GM23338 (cell line): ENCODE data around the gene KRTAP4-1. TPM values are rescaled to one million over a fixed set of nuclear protein-coding genes. Genes with fewer than 3 reads are reported as not detected.

Source experiments
- ATAC-seq: fragments of 200-7000 bp; cut with Tn5 transposase; 3 replicates; pipeline ENCODE4 v1.9.1; 2020
- DNase-seq: peaks from one replicate; pipeline ENCODE4 v3.0.0-alpha.2; 2015; ENCODE audit warnings: low spot score
- H2AFZ ChIP-seq: fragments of 200-600 bp; sonication (generic); 2 replicates; pipeline ENCODE4 v1.8.0; 2016; ENCODE audit warnings: antibody characterized with exemption, mild to moderate bottlenecking, moderate library complexity
- H3F3A ChIP-seq: fragments of 200-600 bp; sonication (generic); replicated peaks from 2 replicates; pipeline ENCODE4 v1.8.0; 2017; ENCODE audit warnings: antibody characterized with exemption, mixed run types, low read depth
- H3K27ac ChIP-seq: fragments of 200-600 bp; sonication (generic); 2 replicates; pipeline ENCODE4 v1.6.1; 2016; ENCODE audit warnings: low read depth
- H3K27me3 ChIP-seq: fragments of 200-600 bp; sonication (generic); 2 replicates; pipeline ENCODE4 v1.8.0; 2016; ENCODE audit warnings: mild to moderate bottlenecking, mixed run types, moderate library complexity; ENCODE audit not compliant: insufficient read depth
- H3K36me3 ChIP-seq: fragments of 200-600 bp; sonication (generic); 2 replicates; pipeline ENCODE4 v1.8.0; 2016; ENCODE audit warnings: mild to moderate bottlenecking; ENCODE audit not compliant: insufficient read depth
- H3K4me1 ChIP-seq: fragments of 200-600 bp; sonication (generic); 2 replicates; pipeline ENCODE4 v1.8.0; 2016; ENCODE audit warnings: mild to moderate bottlenecking, moderate library complexity; ENCODE audit not compliant: insufficient read depth
- H3K4me2 ChIP-seq: fragments of 200-600 bp; sonication (generic); 2 replicates; pipeline ENCODE4 v1.7.1; 2017; ENCODE audit warnings: mixed run types
- H3K4me3 ChIP-seq: fragments of 200-600 bp; sonication (generic); 2 replicates; pipeline ENCODE4 v1.6.1; 2016; ENCODE audit warnings: mixed run types
- H3K79me2 ChIP-seq: fragments of 200-600 bp; sonication (generic); replicated peaks from 2 replicates; pipeline ENCODE4 v1.8.0; 2017; ENCODE audit warnings: mild to moderate bottlenecking; ENCODE audit not compliant: insufficient read depth
- H3K9me2 ChIP-seq: fragments of 200-600 bp; sonication (generic); 2 replicates; pipeline ENCODE4 v1.8.0; 2017; ENCODE audit not compliant: insufficient read depth
- H4K20me1 ChIP-seq: fragments of 200-600 bp; sonication (generic); replicated peaks from 2 replicates; pipeline ENCODE4 v1.8.0; 2017; ENCODE audit warnings: mild to moderate bottlenecking; ENCODE audit not compliant: insufficient read depth
- H3K27ac Mint-ChIP-seq: 2 replicates; pipeline ENCODE4 v1.8.0; 2020; ENCODE audit warnings: inconsistent platforms, mild to moderate bottlenecking, moderate library complexity, mixed read lengths
- H3K27me3 Mint-ChIP-seq: 3 replicates; pipeline ENCODE4 v1.8.0; 2022; ENCODE audit warnings: low read depth, mild to moderate bottlenecking, moderate library complexity, mixed read lengths, inconsistent platforms; ENCODE audit not compliant: insufficient read depth, poor library complexity
- H3K36me3 Mint-ChIP-seq: 3 replicates; pipeline ENCODE4 v1.8.0; 2021; ENCODE audit warnings: low read depth, mild to moderate bottlenecking, inconsistent platforms, moderate library complexity, mixed read lengths
- H3K4me1 Mint-ChIP-seq: 3 replicates; pipeline ENCODE4 v1.8.0; 2020; ENCODE audit warnings: mild to moderate bottlenecking, inconsistent platforms, mixed read lengths
- H3K4me3 Mint-ChIP-seq: 3 replicates; pipeline ENCODE4 v1.8.0; 2021; ENCODE audit warnings: moderate library complexity, mild to moderate bottlenecking, inconsistent platforms, mixed read lengths
- H3K9me3 Mint-ChIP-seq: 3 replicates; pipeline ENCODE4 v1.8.0; 2020; ENCODE audit warnings: moderate library complexity, mild to moderate bottlenecking, inconsistent platforms, mixed read lengths
- CREB1 ChIP-seq: fragments of 250-450 bp; sonication (Bioruptor Pico); IDR thresholded peaks from 2 replicates; pipeline ENCODE4 v1.5.0; 2020; ENCODE audit warnings: low read depth, mild to moderate bottlenecking, moderate library complexity
- JUNB ChIP-seq: IDR thresholded peaks from one replicate; pipeline ENCODE4 v1.6.1; 2016; ENCODE audit warnings: antibody characterized with exemption; ENCODE audit not compliant: unreplicated experiment
- POLR2AphosphoS5 ChIP-seq: IDR thresholded peaks from 2 replicates; pipeline ENCODE4 v1.6.1; 2016; ENCODE audit warnings: antibody characterized with exemption, low read depth
- STAT1 ChIP-seq: IDR thresholded peaks from one replicate; pipeline ENCODE4 v1.6.1; 2016; ENCODE audit warnings: antibody characterized with exemption; ENCODE audit not compliant: unreplicated experiment
- ZNF331 ChIP-seq: fragments of 250-450 bp; sonication (Bioruptor Pico); IDR thresholded peaks from 2 replicates; pipeline ENCODE4 v1.5.0; 2020; ENCODE audit warnings: low read depth, mild to moderate bottlenecking, moderate library complexity
- polyA plus RNA-seq: library from polyadenylated mRNA; unstranded; fragments of >200 nt; fragmentation: Nextera tagmentation; extraction: Ambion mirVana; gene quantifications from 2 replicates; pipeline ENCODE4 v1.2.1, GENCODE V29; 2016
- total RNA-seq: library from RNA; depleted of rRNA; stranded (reverse); fragments of >200 nt; shearing (Covaris generic); gene quantifications from 2 replicates; pipeline ENCODE4 v1.2.3, GENCODE V29; 2014
- TF ChIP-seq, protein P1 (sequence below): fragments of 250-450 bp; sonication (Bioruptor Pico); IDR thresholded peaks from 2 replicates; pipeline ENCODE4 v1.5.0; 2020; ENCODE audit warnings: mild to moderate bottlenecking, moderate library complexity
- TF ChIP-seq, protein P2 (sequence below): IDR thresholded peaks from 2 replicates; pipeline ENCODE4 v1.6.1; 2016; ENCODE audit warnings: antibody characterized with exemption
- TF ChIP-seq, protein P3 (sequence below): IDR thresholded peaks from one replicate; pipeline ENCODE4 v1.6.1; 2018; ENCODE audit warnings: antibody characterized with exemption; ENCODE audit not compliant: unreplicated experiment
- TF ChIP-seq, protein P4 (sequence below), 2 experiments: fragments of 200-600 bp in 1 of 2; sonication (generic) in 1 of 2; conservative IDR thresholded peaks; 2 replicates each; pipeline versions ENCODE4 v1.5.1 to v1.6.1; 2016 to 2017; ENCODE audit warnings: antibody characterized with exemption in 2 of 2, low read depth in 2 of 2, mild to moderate bottlenecking in 2 of 2, moderate library complexity in 1 of 2

KRTAP4-1 gene
- total and polyA plus RNA-seq, 2 experiments from 2014 or later, result not detected

DNA sequence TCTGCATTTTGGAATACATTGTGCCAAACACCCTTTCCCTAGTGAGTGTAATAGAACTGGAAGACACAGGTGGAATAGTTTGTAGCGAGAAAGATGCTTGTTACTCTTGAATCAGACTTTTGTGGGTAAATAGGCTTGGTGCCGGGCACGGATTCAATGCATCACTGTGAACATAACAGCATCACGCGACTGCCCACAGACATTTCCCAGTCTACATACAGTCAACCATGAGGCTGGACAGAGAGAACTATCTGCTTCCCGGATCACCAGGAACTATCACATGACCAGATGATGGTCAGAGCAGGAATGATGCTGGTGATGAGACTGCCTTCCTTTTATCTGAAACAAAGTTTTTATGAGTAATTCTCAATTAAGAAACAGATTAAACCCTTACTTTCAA is 41.3 kb upstream of the KRTAP4-1 start:
- Mint-ChIP-seq H3K36me3 (no peaks in the 10 kb centered on the region), H3K4me3 (no peak overlapping the region), H3K27ac (no peak overlapping the region), H3K27me3 (no peaks in the 10 kb centered on the region), H3K9me3 (no peaks in the 10 kb centered on the region), H3K4me1 (no peaks in the 10 kb centered on the region)
- H3K4me1 ChIP-seq, result no peaks in the 10 kb centered on the region
- H3K27ac ChIP-seq, result no peak overlapping the region
- TF ChIP-seq ZNF331 (CRISPR knock-in tag) (no peak), STAT1 (no peak), POLR2AphosphoS5 (no peak), CREB1 (CRISPR knock-in tag) (no peak), JUNB (no peak)
- TF ChIP-seq, protein P1, sequence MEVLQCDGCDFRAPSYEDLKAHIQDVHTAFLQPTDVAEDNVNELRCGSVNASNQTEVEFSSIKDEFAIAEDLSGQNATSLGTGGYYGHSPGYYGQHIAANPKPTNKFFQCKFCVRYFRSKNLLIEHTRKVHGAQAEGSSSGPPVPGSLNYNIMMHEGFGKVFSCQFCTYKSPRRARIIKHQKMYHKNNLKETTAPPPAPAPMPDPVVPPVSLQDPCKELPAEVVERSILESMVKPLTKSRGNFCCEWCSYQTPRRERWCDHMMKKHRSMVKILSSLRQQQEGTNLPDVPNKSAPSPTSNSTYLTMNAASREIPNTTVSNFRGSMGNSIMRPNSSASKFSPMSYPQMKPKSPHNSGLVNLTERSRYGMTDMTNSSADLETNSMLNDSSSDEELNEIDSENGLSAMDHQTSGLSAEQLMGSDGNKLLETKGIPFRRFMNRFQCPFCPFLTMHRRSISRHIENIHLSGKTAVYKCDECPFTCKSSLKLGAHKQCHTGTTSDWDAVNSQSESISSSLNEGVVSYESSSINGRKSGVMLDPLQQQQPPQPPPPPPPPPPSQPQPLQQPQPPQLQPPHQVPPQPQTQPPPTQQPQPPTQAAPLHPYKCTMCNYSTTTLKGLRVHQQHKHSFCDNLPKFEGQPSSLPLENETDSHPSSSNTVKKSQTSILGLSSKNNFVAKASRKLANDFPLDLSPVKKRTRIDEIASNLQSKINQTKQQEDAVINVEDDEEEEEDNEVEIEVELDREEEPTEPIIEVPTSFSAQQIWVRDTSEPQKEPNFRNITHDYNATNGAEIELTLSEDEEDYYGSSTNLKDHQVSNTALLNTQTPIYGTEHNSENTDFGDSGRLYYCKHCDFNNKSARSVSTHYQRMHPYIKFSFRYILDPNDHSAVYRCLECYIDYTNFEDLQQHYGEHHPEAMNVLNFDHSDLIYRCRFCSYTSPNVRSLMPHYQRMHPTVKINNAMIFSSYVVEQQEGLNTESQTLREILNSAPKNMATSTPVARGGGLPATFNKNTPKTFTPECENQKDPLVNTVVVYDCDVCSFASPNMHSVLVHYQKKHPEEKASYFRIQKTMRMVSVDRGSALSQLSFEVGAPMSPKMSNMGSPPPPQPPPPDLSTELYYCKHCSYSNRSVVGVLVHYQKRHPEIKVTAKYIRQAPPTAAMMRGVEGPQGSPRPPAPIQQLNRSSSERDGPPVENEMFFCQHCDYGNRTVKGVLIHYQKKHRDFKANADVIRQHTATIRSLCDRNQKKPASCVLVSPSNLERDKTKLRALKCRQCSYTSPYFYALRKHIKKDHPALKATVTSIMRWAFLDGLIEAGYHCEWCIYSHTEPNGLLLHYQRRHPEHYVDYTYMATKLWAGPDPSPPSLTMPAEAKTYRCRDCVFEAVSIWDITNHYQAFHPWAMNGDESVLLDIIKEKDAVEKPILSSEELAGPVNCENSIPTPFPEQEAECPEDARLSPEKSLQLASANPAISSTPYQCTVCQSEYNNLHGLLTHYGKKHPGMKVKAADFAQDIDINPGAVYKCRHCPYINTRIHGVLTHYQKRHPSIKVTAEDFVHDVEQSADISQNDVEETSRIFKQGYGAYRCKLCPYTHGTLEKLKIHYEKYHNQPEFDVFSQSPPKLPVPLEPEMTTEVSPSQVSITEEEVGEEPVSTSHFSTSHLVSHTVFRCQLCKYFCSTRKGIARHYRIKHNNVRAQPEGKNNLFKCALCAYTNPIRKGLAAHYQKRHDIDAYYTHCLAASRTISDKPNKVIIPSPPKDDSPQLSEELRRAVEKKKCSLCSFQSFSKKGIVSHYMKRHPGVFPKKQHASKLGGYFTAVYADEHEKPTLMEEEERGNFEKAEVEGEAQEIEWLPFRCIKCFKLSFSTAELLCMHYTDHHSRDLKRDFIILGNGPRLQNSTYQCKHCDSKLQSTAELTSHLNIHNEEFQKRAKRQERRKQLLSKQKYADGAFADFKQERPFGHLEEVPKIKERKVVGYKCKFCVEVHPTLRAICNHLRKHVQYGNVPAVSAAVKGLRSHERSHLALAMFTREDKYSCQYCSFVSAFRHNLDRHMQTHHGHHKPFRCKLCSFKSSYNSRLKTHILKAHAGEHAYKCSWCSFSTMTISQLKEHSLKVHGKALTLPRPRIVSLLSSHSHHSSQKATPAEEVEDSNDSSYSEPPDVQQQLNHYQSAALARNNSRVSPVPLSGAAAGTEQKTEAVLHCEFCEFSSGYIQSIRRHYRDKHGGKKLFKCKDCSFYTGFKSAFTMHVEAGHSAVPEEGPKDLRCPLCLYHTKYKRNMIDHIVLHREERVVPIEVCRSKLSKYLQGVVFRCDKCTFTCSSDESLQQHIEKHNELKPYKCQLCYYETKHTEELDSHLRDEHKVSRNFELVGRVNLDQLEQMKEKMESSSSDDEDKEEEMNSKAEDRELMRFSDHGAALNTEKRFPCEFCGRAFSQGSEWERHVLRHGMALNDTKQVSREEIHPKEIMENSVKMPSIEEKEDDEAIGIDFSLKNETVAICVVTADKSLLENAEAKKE (CRISPR knock-in tag), result no peak
- TF ChIP-seq, protein P2, sequence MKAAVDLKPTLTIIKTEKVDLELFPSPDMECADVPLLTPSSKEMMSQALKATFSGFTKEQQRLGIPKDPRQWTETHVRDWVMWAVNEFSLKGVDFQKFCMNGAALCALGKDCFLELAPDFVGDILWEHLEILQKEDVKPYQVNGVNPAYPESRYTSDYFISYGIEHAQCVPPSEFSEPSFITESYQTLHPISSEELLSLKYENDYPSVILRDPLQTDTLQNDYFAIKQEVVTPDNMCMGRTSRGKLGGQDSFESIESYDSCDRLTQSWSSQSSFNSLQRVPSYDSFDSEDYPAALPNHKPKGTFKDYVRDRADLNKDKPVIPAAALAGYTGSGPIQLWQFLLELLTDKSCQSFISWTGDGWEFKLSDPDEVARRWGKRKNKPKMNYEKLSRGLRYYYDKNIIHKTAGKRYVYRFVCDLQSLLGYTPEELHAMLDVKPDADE, result no peak
- TF ChIP-seq, protein P3, sequence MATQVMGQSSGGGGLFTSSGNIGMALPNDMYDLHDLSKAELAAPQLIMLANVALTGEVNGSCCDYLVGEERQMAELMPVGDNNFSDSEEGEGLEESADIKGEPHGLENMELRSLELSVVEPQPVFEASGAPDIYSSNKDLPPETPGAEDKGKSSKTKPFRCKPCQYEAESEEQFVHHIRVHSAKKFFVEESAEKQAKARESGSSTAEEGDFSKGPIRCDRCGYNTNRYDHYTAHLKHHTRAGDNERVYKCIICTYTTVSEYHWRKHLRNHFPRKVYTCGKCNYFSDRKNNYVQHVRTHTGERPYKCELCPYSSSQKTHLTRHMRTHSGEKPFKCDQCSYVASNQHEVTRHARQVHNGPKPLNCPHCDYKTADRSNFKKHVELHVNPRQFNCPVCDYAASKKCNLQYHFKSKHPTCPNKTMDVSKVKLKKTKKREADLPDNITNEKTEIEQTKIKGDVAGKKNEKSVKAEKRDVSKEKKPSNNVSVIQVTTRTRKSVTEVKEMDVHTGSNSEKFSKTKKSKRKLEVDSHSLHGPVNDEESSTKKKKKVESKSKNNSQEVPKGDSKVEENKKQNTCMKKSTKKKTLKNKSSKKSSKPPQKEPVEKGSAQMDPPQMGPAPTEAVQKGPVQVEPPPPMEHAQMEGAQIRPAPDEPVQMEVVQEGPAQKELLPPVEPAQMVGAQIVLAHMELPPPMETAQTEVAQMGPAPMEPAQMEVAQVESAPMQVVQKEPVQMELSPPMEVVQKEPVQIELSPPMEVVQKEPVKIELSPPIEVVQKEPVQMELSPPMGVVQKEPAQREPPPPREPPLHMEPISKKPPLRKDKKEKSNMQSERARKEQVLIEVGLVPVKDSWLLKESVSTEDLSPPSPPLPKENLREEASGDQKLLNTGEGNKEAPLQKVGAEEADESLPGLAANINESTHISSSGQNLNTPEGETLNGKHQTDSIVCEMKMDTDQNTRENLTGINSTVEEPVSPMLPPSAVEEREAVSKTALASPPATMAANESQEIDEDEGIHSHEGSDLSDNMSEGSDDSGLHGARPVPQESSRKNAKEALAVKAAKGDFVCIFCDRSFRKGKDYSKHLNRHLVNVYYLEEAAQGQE, result no peak
- TF ChIP-seq, protein P4, sequence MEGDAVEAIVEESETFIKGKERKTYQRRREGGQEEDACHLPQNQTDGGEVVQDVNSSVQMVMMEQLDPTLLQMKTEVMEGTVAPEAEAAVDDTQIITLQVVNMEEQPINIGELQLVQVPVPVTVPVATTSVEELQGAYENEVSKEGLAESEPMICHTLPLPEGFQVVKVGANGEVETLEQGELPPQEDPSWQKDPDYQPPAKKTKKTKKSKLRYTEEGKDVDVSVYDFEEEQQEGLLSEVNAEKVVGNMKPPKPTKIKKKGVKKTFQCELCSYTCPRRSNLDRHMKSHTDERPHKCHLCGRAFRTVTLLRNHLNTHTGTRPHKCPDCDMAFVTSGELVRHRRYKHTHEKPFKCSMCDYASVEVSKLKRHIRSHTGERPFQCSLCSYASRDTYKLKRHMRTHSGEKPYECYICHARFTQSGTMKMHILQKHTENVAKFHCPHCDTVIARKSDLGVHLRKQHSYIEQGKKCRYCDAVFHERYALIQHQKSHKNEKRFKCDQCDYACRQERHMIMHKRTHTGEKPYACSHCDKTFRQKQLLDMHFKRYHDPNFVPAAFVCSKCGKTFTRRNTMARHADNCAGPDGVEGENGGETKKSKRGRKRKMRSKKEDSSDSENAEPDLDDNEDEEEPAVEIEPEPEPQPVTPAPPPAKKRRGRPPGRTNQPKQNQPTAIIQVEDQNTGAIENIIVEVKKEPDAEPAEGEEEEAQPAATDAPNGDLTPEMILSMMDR (conservative IDR thresholded peaks at IDR 0.05; ENCODE audit: low read depth in 2 of 2), result no peak
- H2AFZ ChIP-seq, result no peak overlapping the region
- no peaks in the 10 kb centered on the region for H3K79me2 ChIP-seq
- ATAC-seq (no peak), DNase-seq (no peak)
- H3K4me3 ChIP-seq, result no peak overlapping the region
- no peaks in the 10 kb centered on the region for H3K9me2 ChIP-seq
- H4K20me1 ChIP-seq, result no peaks in the 10 kb centered on the region
- no peaks in the 10 kb centered on the region for H3K36me3 ChIP-seq
- H3K27me3 ChIP-seq, result no peaks in the 10 kb centered on the region
- no peaks in the 10 kb centered on the region for H3F3A ChIP-seq
- no peak overlapping the region for H3K4me2 ChIP-seq
